Testis (tissue), 3 donors: ENCODE measurements around the gene MTCL1. TPM values are rescaled to one million over a fixed set of nuclear protein-coding genes. Genes with fewer than 3 reads are reported as not detected.

Source experiments
- DNase-seq: peaks from one replicate; pipeline ENCODE4 v3.0.0-alpha.2; 2019
- H3K27ac ChIP-seq, 2 donors: fragments of 200-600 bp; sonication (generic); one replicate each; pipeline ENCODE4 v1.5.1; 2019
- H3K27me3 ChIP-seq: fragments of 200-600 bp; sonication (generic); one replicate; pipeline ENCODE4 v1.5.1; 2019
- H3K36me3 ChIP-seq: fragments of 200-600 bp; sonication (generic); one replicate; pipeline ENCODE4 v1.5.1; 2017; ENCODE audit warnings: low read depth; ENCODE audit errors: missing control alignments
- H3K4me1 ChIP-seq: fragments of 200-600 bp; sonication (generic); one replicate; pipeline ENCODE4 v1.5.1; 2019
- H3K4me3 ChIP-seq, 2 donors: fragments of 200-600 bp; sonication (generic); one replicate each; pipeline ENCODE4 v1.5.1; 2017 to 2019
- H3K9me3 ChIP-seq: fragments of 200-600 bp; sonication (generic); one replicate; pipeline ENCODE4 v1.5.1; 2017
- POLR2A ChIP-seq: fragments of 450-650 bp; IDR thresholded peaks from one replicate; pipeline ENCODE4 v1.6.1; 2017; ENCODE audit warnings: antibody characterized with exemption, mild to moderate bottlenecking, moderate library complexity
- WGBS, 2 donors: methylation state at CpG; one replicate each; pipeline ENCODE4 v1.1.5; 2018; 5-methylcytosine and 5-hydroxymethylcytosine counted together
- intact Hi-C: fragments of 100-400 bp; cut with DNase I; formaldehyde crosslinking; loops from one replicate; pipeline ENCODE4 v1.15.1; 2023; ENCODE audit warnings: low total_unique reads
- polyA plus RNA-seq: library from polyadenylated mRNA; stranded (reverse); fragments of 350-450 nt; fragmentation: Illumina TruSeq; extraction: RNeasy Lipid Tissue Mini Kit (QIAGEN cat#74804); gene quantifications from one replicate; pipeline ENCODE4 v1.2.3, GENCODE V29; 2014; ENCODE audit warnings: low read depth, low replicate concordance; ENCODE audit not compliant: insufficient read depth
- total RNA-seq, 2 donors: library from RNA; depleted of rRNA; stranded (reverse); fragments of >200 nt; gene quantifications; one replicate each; pipeline ENCODE4 v1.2.3, GENCODE V29; 2016
- TF ChIP-seq, protein P1 (sequence below), 3 experiments: fragments of 450-650 bp in 2 of 3; fragments of 200-600 bp in 1 of 3; sonication (generic) in 1 of 3; IDR thresholded peaks; one replicate each; pipeline ENCODE4 v1.5.1; 2016 to 2019; ENCODE audit warnings: antibody characterized with exemption in 3 of 3, mild to moderate bottlenecking in 2 of 3, moderate library complexity in 1 of 3

MTCL1 gene
- total and polyA plus RNA-seq, 3 donors from 2014 or later, result 27.5 to 139 (median 95.8) TPM

DNA sequence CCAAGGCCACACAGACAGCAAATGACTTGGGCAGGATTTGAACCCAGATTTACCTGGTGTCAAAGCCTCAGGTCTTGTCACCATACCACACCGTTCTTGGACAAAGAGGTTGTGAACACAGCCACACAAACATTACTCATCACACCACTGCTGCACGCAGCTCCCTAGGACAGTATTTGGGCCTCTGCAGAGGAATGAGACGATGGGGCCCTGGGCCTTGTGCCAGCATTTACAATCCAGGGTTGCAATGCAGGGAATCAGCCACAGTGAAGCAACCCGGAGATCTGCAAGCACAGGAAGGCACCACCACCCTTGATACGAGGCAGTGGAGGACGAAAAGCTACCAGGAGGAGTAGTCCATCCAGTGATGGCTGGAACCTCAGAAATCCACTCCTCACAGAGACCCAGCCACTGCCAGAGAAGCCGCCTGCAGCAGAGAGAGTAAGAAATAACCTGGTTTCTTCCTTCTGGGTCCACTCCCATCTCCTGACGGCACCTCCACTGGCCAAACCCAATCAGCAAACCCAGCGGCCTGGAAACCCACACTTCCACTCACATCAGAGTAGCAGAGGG, 3.7 kb upstream of the MTCL1 start:
- Histone ChIP-seq H3K27me3 (no peaks in the 10 kb centered on the region), H3K4me1 (peaks cover 3% of the 10 kb centered on the region), H3K9me3 (no peaks in the 10 kb centered on the region), H3K27ac (no peak overlapping the region), H3K36me3 (no peaks in the 10 kb centered on the region), H3K4me3 (no peak overlapping the region)
- 75 to 83% methylated on average over 9 of the region's 9 CpGs for WGBS, 2 donors
- no peak for DNase-seq
- intact Hi-C loops, result loop anchor here (10.0 kb wide), 1 partner anchor 283 kb away; no protein-coding TSS in a partner anchor
- TF ChIP-seq POLR2A, result no peak
- TF ChIP-seq, protein P1, sequence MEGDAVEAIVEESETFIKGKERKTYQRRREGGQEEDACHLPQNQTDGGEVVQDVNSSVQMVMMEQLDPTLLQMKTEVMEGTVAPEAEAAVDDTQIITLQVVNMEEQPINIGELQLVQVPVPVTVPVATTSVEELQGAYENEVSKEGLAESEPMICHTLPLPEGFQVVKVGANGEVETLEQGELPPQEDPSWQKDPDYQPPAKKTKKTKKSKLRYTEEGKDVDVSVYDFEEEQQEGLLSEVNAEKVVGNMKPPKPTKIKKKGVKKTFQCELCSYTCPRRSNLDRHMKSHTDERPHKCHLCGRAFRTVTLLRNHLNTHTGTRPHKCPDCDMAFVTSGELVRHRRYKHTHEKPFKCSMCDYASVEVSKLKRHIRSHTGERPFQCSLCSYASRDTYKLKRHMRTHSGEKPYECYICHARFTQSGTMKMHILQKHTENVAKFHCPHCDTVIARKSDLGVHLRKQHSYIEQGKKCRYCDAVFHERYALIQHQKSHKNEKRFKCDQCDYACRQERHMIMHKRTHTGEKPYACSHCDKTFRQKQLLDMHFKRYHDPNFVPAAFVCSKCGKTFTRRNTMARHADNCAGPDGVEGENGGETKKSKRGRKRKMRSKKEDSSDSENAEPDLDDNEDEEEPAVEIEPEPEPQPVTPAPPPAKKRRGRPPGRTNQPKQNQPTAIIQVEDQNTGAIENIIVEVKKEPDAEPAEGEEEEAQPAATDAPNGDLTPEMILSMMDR (IDR thresholded peaks at IDR 0.05), result no peak

DNA sequence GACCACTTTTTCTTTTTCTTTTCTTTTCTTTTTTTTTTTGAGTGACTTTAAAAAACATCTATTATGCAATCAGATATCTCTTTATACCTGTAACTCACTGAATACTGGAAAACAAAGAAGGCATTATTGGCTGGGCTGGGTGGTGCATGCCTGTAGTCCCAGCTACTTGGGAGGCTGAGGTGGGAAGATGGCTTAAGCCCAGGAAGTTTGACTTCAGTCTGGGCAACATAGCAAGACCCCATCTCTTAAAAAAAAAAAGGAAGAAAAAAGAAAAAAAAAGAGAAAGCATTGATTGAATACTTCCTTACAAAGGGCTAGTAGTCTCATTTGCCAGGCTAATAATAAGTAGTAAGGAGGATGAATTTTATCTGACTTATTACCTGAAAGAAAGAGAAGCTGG, 2.7 kb upstream of the MTCL1 start:
- H3K27me3 ChIP-seq, result no peaks in the 10 kb centered on the region
- H3K9me3 ChIP-seq, result no peaks in the 10 kb centered on the region
- intact Hi-C loops, result loop anchor here (10.0 kb wide), 1 partner anchor 282 kb away; no protein-coding TSS in a partner anchor
- no peak for DNase-seq
- no peak for TF ChIP-seq POLR2A
- TF ChIP-seq, protein P1 (IDR thresholded peaks at IDR 0.05), result no peak
- no peak overlapping the region for H3K27ac ChIP-seq
- H3K4me1 ChIP-seq, result peaks cover 6% of the 10 kb centered on the region
- no peak overlapping the region for H3K4me3 ChIP-seq
- no peaks in the 10 kb centered on the region for H3K36me3 ChIP-seq

DNA sequence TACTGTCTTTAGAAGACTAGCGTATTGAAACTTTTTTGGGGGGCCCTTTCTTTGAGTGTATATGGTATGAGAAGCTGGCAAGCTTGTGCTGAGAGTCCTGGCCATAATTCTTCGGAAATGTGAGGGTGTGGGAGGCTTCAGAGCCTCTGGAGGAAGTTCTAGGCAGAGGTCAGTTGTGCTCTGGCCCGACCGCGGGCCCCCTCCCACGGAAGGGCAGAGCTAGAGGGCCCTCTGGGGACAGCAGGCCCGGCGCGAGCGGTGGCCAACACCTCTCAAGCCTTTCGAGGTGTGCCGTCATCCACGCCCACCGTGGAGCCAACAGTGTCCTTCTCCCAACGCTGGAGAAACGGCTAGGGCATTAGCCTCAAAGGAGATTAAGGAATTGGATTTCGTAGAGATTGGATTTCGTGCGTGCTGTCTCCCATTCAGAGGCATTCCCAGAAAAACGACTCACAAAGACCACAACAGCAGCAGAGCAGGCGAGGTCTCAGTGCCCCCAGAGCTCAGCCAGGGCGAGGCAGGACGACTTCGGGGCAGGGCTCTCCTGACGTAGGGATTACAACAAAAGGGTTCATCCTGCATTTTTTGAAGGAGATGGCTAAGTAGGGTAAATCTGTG, 2.2 kb upstream of the MTCL1 start:
- no peak for DNase-seq
- Histone ChIP-seq H3K27me3 (no peaks in the 10 kb centered on the region), H3K4me3 (no peak overlapping the region), H3K4me1 (peaks cover 6% of the 10 kb centered on the region), H3K27ac (no peak overlapping the region), H3K9me3 (no peaks in the 10 kb centered on the region), H3K36me3 (no peaks in the 10 kb centered on the region)
- 21 to 42% methylated on average over 21 to 25 of the region's 25 CpGs for WGBS, 2 donors
- intact Hi-C loops, result loop anchor here (10.0 kb wide), 1 partner anchor 282 kb away; no protein-coding TSS in a partner anchor
- TF ChIP-seq, protein P1 (IDR thresholded peaks at IDR 0.05), result no peak
- no peak for TF ChIP-seq POLR2A

DNA sequence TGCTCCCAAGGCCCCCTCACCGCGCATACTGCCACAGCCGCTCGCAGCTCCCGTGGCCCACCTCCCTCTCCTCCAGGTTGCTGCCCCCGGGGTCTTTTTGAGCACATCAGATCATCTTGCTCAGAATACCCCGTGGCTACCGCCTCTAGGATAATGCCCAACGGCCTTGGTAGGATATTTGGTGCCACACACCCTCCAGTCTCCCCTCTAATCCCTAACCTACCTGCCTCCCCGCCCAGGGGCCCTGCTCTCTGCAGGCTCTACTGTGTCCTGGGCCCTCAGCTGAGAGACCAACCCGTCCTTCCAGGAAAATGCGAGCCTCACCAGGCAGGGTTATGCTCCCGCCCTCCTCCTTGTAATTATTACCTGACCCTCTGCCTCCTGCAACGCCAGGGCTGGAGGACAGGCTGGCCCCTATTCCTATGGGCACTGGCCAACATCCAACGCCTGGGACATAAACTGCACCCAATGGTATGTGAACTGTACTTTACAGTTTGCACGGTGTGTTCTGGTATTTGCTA, 1.5 kb upstream of the MTCL1 start:
- Histone ChIP-seq H3K9me3 (no peaks in the 10 kb centered on the region), H3K36me3 (no peaks in the 10 kb centered on the region), H3K4me1 (peaks cover 6% of the 10 kb centered on the region), H3K4me3 (peak overlapping the region in 1 of 2 donors; percentile 77), H3K27ac (no peak overlapping the region), H3K27me3 (no peaks in the 10 kb centered on the region)
- WGBS, 2 donors, result 41 to 46% methylated on average over 16 of the region's 16 CpGs
- no peak for DNase-seq
- no peak for TF ChIP-seq POLR2A
- TF ChIP-seq, protein P1 (IDR thresholded peaks at IDR 0.05), result no peak
- intact Hi-C loops, result loop anchor here (10.0 kb wide), 1 partner anchor 281 kb away; no protein-coding TSS in a partner anchor
